Tibial artery (tissue), 4 donors: ENCODE measurements around the gene MTX3.

Experiments used
- DNase-seq, 2 donors: peaks; one replicate each; pipeline ENCODE4 v3.0.0-alpha.2; 2019
- H3K27ac ChIP-seq, 2 donors: fragments of 200-600 bp; sonication (generic) in 1 of 2; 1 replicate in 1 of 2; 2 replicates in 1 of 2; pipeline ENCODE4 v1.5.1; 2018 to 2019; ENCODE audit warnings: mild to moderate bottlenecking in 1 of 2
- H3K27me3 ChIP-seq, 2 donors: fragments of 200-600 bp; sonication (generic) in 1 of 2; one replicate each; pipeline versions ENCODE4 v1.5.1 to v1.6.0; 2016 to 2019
- H3K36me3 ChIP-seq, 3 donors: fragments of 200-600 bp; sonication (generic) in 2 of 3; one replicate each; pipeline ENCODE4 v1.5.1; 2016 to 2019; ENCODE audit warnings: mild to moderate bottlenecking in 2 of 3
- H3K4me1 ChIP-seq, 4 donors: fragments of 200-600 bp; sonication (generic) in 2 of 4; 1 replicate in 3 of 4; 2 replicates in 1 of 4; pipeline ENCODE4 v1.5.1; 2016 to 2019
- H3K4me3 ChIP-seq, 2 donors: fragments of 200-600 bp; sonication (generic) in 1 of 2; 1 replicate in 1 of 2; 2 replicates in 1 of 2; pipeline ENCODE4 v1.5.1; 2018 to 2019; ENCODE audit warnings: mild to moderate bottlenecking in 2 of 2
- H3K9me3 ChIP-seq, 3 donors: fragments of 200-600 bp; sonication (generic) in 1 of 3; one replicate each; pipeline ENCODE4 v1.5.1; 2016 to 2019
- CTCF ChIP-seq, 2 experiments: fragments of 200-600 bp in 1 of 2; fragments of 450-650 bp in 1 of 2; IDR thresholded peaks; one replicate each; pipeline ENCODE4 v1.5.1; 2017 to 2019; ENCODE audit warnings: antibody characterized with exemption in 2 of 2, mild to moderate bottlenecking in 1 of 2, moderate library complexity in 1 of 2
- intact Hi-C: fragments of 100-400 bp; cut with DNase I; formaldehyde crosslinking; loops from one replicate; pipeline ENCODE4 v1.15.0; 2023; ENCODE audit warnings: low total_unique reads

MTX3 gene

DNA sequence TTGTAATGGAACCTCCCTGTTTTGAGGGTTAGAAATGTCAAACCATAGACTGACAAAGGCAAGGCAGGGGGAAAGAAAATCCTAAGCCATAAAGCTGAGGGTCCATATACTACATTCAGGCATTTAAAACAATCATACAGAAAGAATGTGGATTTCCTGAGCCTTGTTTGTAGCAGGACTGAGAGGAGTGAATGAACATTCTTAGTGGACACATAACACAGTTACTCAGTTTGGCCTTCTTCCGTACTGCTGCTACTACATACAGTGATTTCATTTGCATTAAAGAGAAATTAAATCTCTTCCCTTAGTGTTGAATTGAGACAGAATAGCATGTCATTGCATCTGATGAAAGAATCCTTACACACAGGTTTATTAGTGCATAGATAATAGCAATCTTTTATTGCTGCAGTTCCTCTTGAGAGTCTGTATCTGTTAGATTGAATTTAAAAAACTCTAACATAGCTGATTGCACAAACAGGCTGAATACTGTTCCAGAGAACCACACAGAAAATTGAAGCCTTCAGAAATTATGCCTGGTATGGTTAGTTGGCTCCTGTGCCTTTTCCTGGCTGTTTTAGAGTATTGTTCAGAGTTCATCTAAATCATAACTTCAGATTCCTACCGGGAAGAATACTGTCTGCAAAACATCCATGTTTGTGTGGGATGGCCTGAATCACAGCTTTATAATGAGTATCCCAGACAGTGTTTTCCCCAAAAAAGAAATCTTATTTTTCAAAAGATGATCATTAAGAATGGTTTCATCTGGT, 2.0 kb upstream of the MTX3 start:
- H3K9me3 ChIP-seq, result no peaks in the 10 kb centered on the region
- H3K4me3 ChIP-seq, result no peak overlapping the region
- no peak for TF ChIP-seq CTCF (IDR thresholded peaks at IDR 0.05)
- H3K4me1 ChIP-seq, result peaks cover 0 to 13% (median 6%) of the 10 kb centered on the region in 4 donors
- H3K27ac ChIP-seq, result no peak overlapping the region
- H3K27me3 ChIP-seq, result no peaks in the 10 kb centered on the region
- peaks cover 0 to 5% (median 0%) of the 10 kb centered on the region in 3 donors for H3K36me3 ChIP-seq
- intact Hi-C loops, result no loop called here
- no peak for DNase-seq

GRCh38 chr5:79990205-79990597, 861 bp downstream of the MTX3 start:
- intact Hi-C loops, result no loop called here
- DNase-seq, result no peak
- Histone ChIP-seq H3K4me1 (peaks cover 0 to 13% (median 6%) of the 10 kb centered on the region in 4 donors), H3K9me3 (no peaks in the 10 kb centered on the region), H3K4me3 (peak overlapping the region; percentile 87 to 92), H3K36me3 (peaks cover 18 to 32% (median 21%) of the 10 kb centered on the region in 3 donors), H3K27ac (peak overlapping the region in 1 of 2 donors; percentile 79), H3K27me3 (no peaks in the 10 kb centered on the region)
- TF ChIP-seq CTCF (IDR thresholded peaks at IDR 0.05), result no peak

DNA sequence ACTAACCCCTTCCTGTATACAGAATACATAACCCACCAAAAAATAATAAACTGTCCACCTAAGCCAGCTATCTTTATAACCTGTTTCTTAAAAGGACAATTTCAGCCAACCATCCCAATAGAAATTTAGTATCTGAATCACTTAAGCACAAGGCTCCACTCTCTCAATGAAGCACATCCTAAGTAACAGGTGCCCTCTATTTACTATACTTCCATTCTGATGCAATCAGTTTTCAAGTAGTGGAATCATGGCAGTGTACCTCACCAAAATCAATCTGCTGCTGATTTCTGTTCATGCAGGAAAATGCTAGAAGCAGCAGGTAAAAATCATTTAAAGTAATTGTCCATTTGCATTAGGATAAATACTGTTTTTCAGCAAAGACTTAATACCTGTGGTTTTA, 4.8 kb downstream of the MTX3 start:
- no peak for DNase-seq
- intact Hi-C loops, result no loop called here
- Histone ChIP-seq H3K27me3 (no peaks in the 10 kb centered on the region), H3K4me1 (peaks cover 0 to 4% (median 0%) of the 10 kb centered on the region in 4 donors), H3K36me3 (peaks cover 50 to 71% (median 53%) of the 10 kb centered on the region in 3 donors), H3K27ac (no peak overlapping the region), H3K4me3 (no peak overlapping the region), H3K9me3 (no peaks in the 10 kb centered on the region)
- TF ChIP-seq CTCF (IDR thresholded peaks at IDR 0.05), result no peak

DNA sequence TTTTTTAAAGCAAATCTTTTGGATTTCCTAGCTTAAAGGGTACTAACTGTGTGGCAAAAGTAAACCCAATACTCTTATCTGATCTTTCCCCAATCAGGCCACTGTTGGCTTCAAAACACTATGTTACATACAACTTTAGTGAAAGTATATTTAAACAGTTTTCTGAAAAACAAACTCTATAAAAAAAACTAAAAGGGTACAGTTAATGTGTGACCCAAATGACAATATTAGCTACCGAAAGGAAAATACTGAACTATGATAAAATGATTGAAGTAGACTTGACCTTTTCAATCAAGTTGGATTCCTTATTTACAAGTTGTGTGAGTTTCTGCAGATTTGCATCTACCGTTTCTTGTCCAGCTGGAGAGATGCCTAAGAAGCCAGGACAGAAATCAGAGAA, 5.8 kb downstream of the MTX3 start:
- Histone ChIP-seq H3K9me3 (no peaks in the 10 kb centered on the region), H3K4me3 (no peak overlapping the region), H3K27ac (no peak overlapping the region), H3K4me1 (peaks cover 0 to under 1% (median 0%) of the 10 kb centered on the region in 4 donors), H3K27me3 (no peaks in the 10 kb centered on the region), H3K36me3 (peaks cover 58 to 81% (median 62%) of the 10 kb centered on the region in 3 donors)
- TF ChIP-seq CTCF (IDR thresholded peaks at IDR 0.05), result no peak
- no peak for DNase-seq
- intact Hi-C loops, result no loop called here

DNA sequence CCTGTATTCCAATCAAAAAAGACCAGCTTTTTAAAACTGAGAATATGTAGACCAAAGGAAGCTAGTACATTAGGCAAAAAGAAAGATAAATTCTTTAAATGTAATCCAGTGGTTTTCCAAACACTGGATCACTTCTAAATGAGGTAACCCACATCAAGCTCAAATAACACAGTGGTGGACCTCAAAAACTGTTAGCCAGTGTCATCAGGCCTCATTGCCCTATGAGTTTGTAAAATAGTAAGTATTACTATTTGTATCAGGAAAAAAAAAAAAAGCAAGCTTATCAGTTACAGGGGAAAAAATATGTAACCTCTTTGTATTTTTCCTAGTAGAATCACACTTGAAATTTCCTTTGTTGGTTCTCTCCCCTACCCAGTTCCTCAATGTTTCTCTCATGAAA, 6.7 kb downstream of the MTX3 start:
- intact Hi-C loops, result no loop called here
- no peaks in the 10 kb centered on the region for H3K9me3 ChIP-seq
- no peaks in the 10 kb centered on the region for H3K4me1 ChIP-seq
- H3K4me3 ChIP-seq, result no peak overlapping the region
- peaks cover 62 to 85% (median 64%) of the 10 kb centered on the region in 3 donors for H3K36me3 ChIP-seq
- no peak for DNase-seq
- H3K27me3 ChIP-seq, result no peaks in the 10 kb centered on the region
- no peak overlapping the region for H3K27ac ChIP-seq
- no peak for TF ChIP-seq CTCF (IDR thresholded peaks at IDR 0.05)
